ENCODE data around the gene WFS1.

WFS1 gene

GRCh38 chr4:6301732-6302442 lies 32.2 kb downstream of the WFS1 start:
- DNase-seq, result no peak

- DNase-seq, result no peak
These were observed 33.2 kb downstream of the WFS1 start for GRCh38 chr4:6302869-6303268.

- DNase-seq, result no peak
These were observed 34.3 kb downstream of the WFS1 start for GRCh38 chr4:6303943-6304342.

GRCh38 chr4:6306299-6306698 lies 36.6 kb downstream of the WFS1 start:
- no peak for DNase-seq

GRCh38 chr4:6307230-6307629 lies 37.6 kb downstream of the WFS1 start:
- no peak for DNase-seq

- no peak for DNase-seq
These were observed 38.2 kb downstream of the WFS1 start for GRCh38 chr4:6307891-6308290.

GRCh38 chr4:6308899-6309643 lies 39.4 kb downstream of the WFS1 start:
- peak; percentile 15 for DNase-seq

- DNase-seq, result no peak
These were observed 40.1 kb downstream of the WFS1 start for GRCh38 chr4:6309777-6310176.

- DNase-seq, result no peak
These were observed 43.6 kb downstream of the WFS1 start for GRCh38 chr4:6313216-6313615.

GRCh38 chr4:6316461-6317003 lies 46.9 kb downstream of the WFS1 start:
- no peak for DNase-seq

GRCh38 chr4:6318206-6318605 lies 48.6 kb downstream of the WFS1 start:
- no peak for DNase-seq

- no peak for DNase-seq
These were observed 50.0 kb downstream of the WFS1 start for GRCh38 chr4:6319530-6320150.

- DNase-seq, result no peak
These were observed 51.0 kb downstream of the WFS1 start for GRCh38 chr4:6320663-6321062.

- no peak for DNase-seq
These were observed 51.7 kb downstream of the WFS1 start for GRCh38 chr4:6321361-6321760.

- no peak for DNase-seq
These were observed 52.6 kb downstream of the WFS1 start for GRCh38 chr4:6322067-6322760.

GRCh38 chr4:6322761-6323566 lies 53.3 kb downstream of the WFS1 start:
- DNase-seq, result no peak

- DNase-seq, result no peak
These were observed 54.9 kb downstream of the WFS1 start for GRCh38 chr4:6324461-6324998.

GRCh38 chr4:6324999-6325787 lies 55.5 kb downstream of the WFS1 start:
- no peak for DNase-seq

- DNase-seq, result no peak
These were observed 56.2 kb downstream of the WFS1 start for GRCh38 chr4:6325788-6326290.

- DNase-seq, result no peak
These were observed 56.8 kb downstream of the WFS1 start for GRCh38 chr4:6326312-6327060.
